ENCODE results near the gene SNW1.

- TF ChIP-seq CTCF (IDR thresholded peaks at IDR 0.05) (no peak), POLR2A (IDR thresholded peaks at IDR 0.05) (no peak)
Observed at GRCh38 chr14:77791225-77791600, 30.3 kb upstream of the SNW1 start.
